ENCODE measurements around the gene PRRT4. TPM values are rescaled to one million over a fixed set of nuclear protein-coding genes. Genes with fewer than 3 reads are reported as not detected.

PRRT4 gene
- total RNA-seq, 1 donor from 2014 or later: 2.4 TPM

- intact Hi-C loops (cut with DNase I): no loop called here
Observed at GRCh38 chr7:128381161-128381821, 19.8 kb upstream of the PRRT4 start.

GRCh38 chr7:128380483-128381106 is 19.1 kb upstream of the PRRT4 start:
- intact Hi-C loops (cut with DNase I): no loop called here
- no peak for DNase-seq (ENCODE audit: low spot score)

More at GRCh38 chr7:128381161-128381821, 19.8 kb upstream of the PRRT4 start:
- DNase-seq (ENCODE audit: low spot score): no peak

- no peak for DNase-seq (ENCODE audit: low spot score)
- intact Hi-C loops (cut with DNase I): no loop called here
Observed at GRCh38 chr7:128379900-128380479, 18.5 kb upstream of the PRRT4 start.

- intact Hi-C loops (cut with DNase I): no loop called here
- no peak for DNase-seq (ENCODE audit: low spot score)
Observed at GRCh38 chr7:128378637-128379036, 17.1 kb upstream of the PRRT4 start.

GRCh38 chr7:128376077-128376476 is 14.6 kb upstream of the PRRT4 start:
- intact Hi-C loops (cut with DNase I): no loop called here
- no peak for DNase-seq (ENCODE audit: low spot score)

- DNase-seq (ENCODE audit: low spot score): no peak
- intact Hi-C loops (cut with DNase I): no loop called here
Observed at GRCh38 chr7:128374041-128374440, 12.6 kb upstream of the PRRT4 start.

GRCh38 chr7:128373606-128374005 is 12.1 kb upstream of the PRRT4 start:
- DNase-seq (ENCODE audit: low spot score): no peak
- intact Hi-C loops (cut with DNase I): no loop called here

- intact Hi-C loops (cut with DNase I): no loop called here
- DNase-seq (ENCODE audit: low spot score): no peak
Observed at GRCh38 chr7:128370491-128370890, 9.0 kb upstream of the PRRT4 start.

GRCh38 chr7:128366986-128367385 is 5.5 kb upstream of the PRRT4 start:
- DNase-seq (ENCODE audit: low spot score): no peak

GRCh38 chr7:128366300-128366699 is 4.8 kb upstream of the PRRT4 start:
- intact Hi-C loops (cut with DNase I): no loop called here
- no peak for DNase-seq (ENCODE audit: low spot score)

More at GRCh38 chr7:128366986-128367385, 5.5 kb upstream of the PRRT4 start:
- intact Hi-C loops (cut with DNase I): no loop called here

GRCh38 chr7:128365432-128365831 is 3.9 kb upstream of the PRRT4 start:
- intact Hi-C loops (cut with DNase I): no loop called here
- no peak for DNase-seq (ENCODE audit: low spot score)

- intact Hi-C loops (cut with DNase I): no loop called here
- no peak for DNase-seq (ENCODE audit: low spot score)
Observed at GRCh38 chr7:128364166-128364870, 2.8 kb upstream of the PRRT4 start.

GRCh38 chr7:128363261-128363721 is 1.8 kb upstream of the PRRT4 start:
- intact Hi-C loops (cut with DNase I): no loop called here
- no peak for DNase-seq (ENCODE audit: low spot score)

GRCh38 chr7:128362670-128363069 is 1.2 kb upstream of the PRRT4 start:
- intact Hi-C loops (cut with DNase I): no loop called here
- no peak for DNase-seq (ENCODE audit: low spot score)

GRCh38 chr7:128360359-128360678 is 1.2 kb downstream of the PRRT4 start:
- intact Hi-C loops (cut with DNase I): no loop called here
- no peak for DNase-seq (ENCODE audit: low spot score)

GRCh38 chr7:128359939-128360338 is 1.6 kb downstream of the PRRT4 start:
- intact Hi-C loops (cut with DNase I): no loop called here

GRCh38 chr7:128359336-128359735 is 2.2 kb downstream of the PRRT4 start:
- no peak for DNase-seq (ENCODE audit: low spot score)

More at GRCh38 chr7:128359939-128360338, 1.6 kb downstream of the PRRT4 start:
- DNase-seq (ENCODE audit: low spot score): no peak

GRCh38 chr7:128358233-128358632 is 3.3 kb downstream of the PRRT4 start:
- intact Hi-C loops (cut with DNase I): no loop called here
- no peak for DNase-seq (ENCODE audit: low spot score)

More at GRCh38 chr7:128359336-128359735, 2.2 kb downstream of the PRRT4 start:
- intact Hi-C loops (cut with DNase I): no loop called here

GRCh38 chr7:128357217-128357613 is 4.3 kb downstream of the PRRT4 start:
- intact Hi-C loops (cut with DNase I): no loop called here
- no peak for DNase-seq (ENCODE audit: low spot score)

GRCh38 chr7:128356546-128357216 is 4.8 kb downstream of the PRRT4 start:
- no peak for DNase-seq (ENCODE audit: low spot score)

More at GRCh38 chr7:128356546-128357216, 4.8 kb downstream of the PRRT4 start:
- intact Hi-C loops (cut with DNase I): no loop called here
